A673 (cell line): Measurements from ENCODE around the gene TASP1.

Experiments used
- CTCF ChIP-seq: fragments of 300-800, 200-600 bp; sonication (generic); conservative IDR thresholded peaks from 2 replicates; pipeline ENCODE4 v1.5.1; 2017; ENCODE audit warnings: low read depth, mild to moderate bottlenecking, antibody characterized with exemption, low read length, moderate library complexity, mixed read lengths
- EZH2 ChIP-seq: fragments of 200-600 bp; sonication (generic); IDR thresholded peaks from 2 replicates; pipeline ENCODE4 v1.6.1; 2017; ENCODE audit warnings: borderline replicate concordance, low read depth, mild to moderate bottlenecking, mixed read lengths, antibody characterized with exemption, low read length; ENCODE audit not compliant: poor library complexity, severe bottlenecking

GRCh38 chr20:13364278-13365170 lies 274.2 kb downstream of the TASP1 start:
- TF ChIP-seq CTCF (no peak), EZH2 (no peak)
